H9 (cell line): Measurements from ENCODE around the gene TSHZ1. TPM values are rescaled to one million over a fixed set of nuclear protein-coding genes. Genes with fewer than 3 reads are reported as not detected.
A peak's percentile ranks its signal among the peaks of the same experiment; 100 is the strongest.

ENCODE experiments used
- DNase-seq: peaks from one replicate; pipeline ENCODE4 v3.0.0-alpha.2; 2017
- H2AFZ ChIP-seq: one replicate; pipeline ENCODE4 v1.6.1; 2013; ENCODE audit warnings: mild to moderate bottlenecking, low read length, control low read depth, moderate library complexity
- H2AK5ac ChIP-seq: 2 replicates; pipeline ENCODE4 v1.6.1; 2013; ENCODE audit warnings: low read length, control low read depth, mixed read lengths; ENCODE audit not compliant: insufficient read length
- H2BK120ac ChIP-seq: one replicate; pipeline ENCODE4 v1.6.1; 2013; ENCODE audit warnings: low read depth, mild to moderate bottlenecking, low read length, control low read depth, inconsistent platforms; ENCODE audit not compliant: poor library complexity, severe bottlenecking
- H2BK12ac ChIP-seq: 2 replicates; pipeline ENCODE4 v1.6.1; 2013; ENCODE audit warnings: low read length, control low read depth, mixed read lengths, low read depth; ENCODE audit not compliant: insufficient read length
- H2BK15ac ChIP-seq: 2 replicates; pipeline ENCODE4 v1.6.1; 2013; ENCODE audit warnings: low read depth, low read length, control low read depth
- H2BK20ac ChIP-seq: one replicate; pipeline ENCODE4 v1.6.1; 2013; ENCODE audit warnings: low read depth, mild to moderate bottlenecking, low read length, control low read depth, inconsistent platforms; ENCODE audit not compliant: poor library complexity, severe bottlenecking
- H2BK5ac ChIP-seq: 2 replicates; pipeline ENCODE4 v1.6.1; 2013; ENCODE audit warnings: low read length, control low read depth, mixed read lengths; ENCODE audit not compliant: insufficient read length
- H3K14ac ChIP-seq: 2 replicates; pipeline ENCODE4 v1.6.1; 2013; ENCODE audit warnings: low read length, control low read depth; ENCODE audit not compliant: insufficient read depth
- H3K18ac ChIP-seq: 2 replicates; pipeline ENCODE4 v1.6.1; 2013; ENCODE audit warnings: low read depth, mild to moderate bottlenecking, mixed read lengths, low read length, control low read depth; ENCODE audit not compliant: insufficient read length
- H3K23ac ChIP-seq: 2 replicates; pipeline ENCODE4 v1.6.1; 2013; ENCODE audit warnings: low read length, control low read depth, mixed read lengths, low read depth; ENCODE audit not compliant: insufficient read length
- H3K23me2 ChIP-seq: 2 replicates; pipeline ENCODE4 v1.6.1; 2013; ENCODE audit warnings: low read depth, mild to moderate bottlenecking, mixed read lengths, low read length, control low read depth; ENCODE audit not compliant: insufficient read length, poor library complexity, severe bottlenecking
- H3K27ac ChIP-seq: 2 replicates; pipeline ENCODE4 v1.5.1; 2013; ENCODE audit warnings: low read length, control low read depth, mixed read lengths, low read depth; ENCODE audit not compliant: insufficient read length
- H3K27me3 ChIP-seq: 2 replicates; pipeline ENCODE4 v1.6.1; 2013; ENCODE audit warnings: low read length, control low read depth, inconsistent platforms; ENCODE audit not compliant: insufficient read depth
- H3K4ac ChIP-seq: 2 replicates; pipeline ENCODE4 v1.6.1; 2013; ENCODE audit warnings: low read depth, mild to moderate bottlenecking, control low read depth, inconsistent platforms, low read length, moderate library complexity
- H3K4me1 ChIP-seq: 2 replicates; pipeline ENCODE4 v1.6.1; 2013; ENCODE audit warnings: low read length, control low read depth, inconsistent platforms; ENCODE audit not compliant: insufficient read depth
- H3K4me2 ChIP-seq: 2 replicates; pipeline ENCODE4 v1.6.1; 2013; ENCODE audit warnings: low read length, control low read depth, mixed read lengths; ENCODE audit not compliant: insufficient read length, insufficient read depth
- H3K56ac ChIP-seq: 2 replicates; pipeline ENCODE4 v1.6.1; 2013; ENCODE audit warnings: low read depth, mild to moderate bottlenecking, mixed read lengths, low read length, control low read depth; ENCODE audit not compliant: insufficient read length
- H3K79me1 ChIP-seq: 2 replicates; pipeline ENCODE4 v1.6.1; 2013; ENCODE audit warnings: low read depth, mild to moderate bottlenecking, moderate library complexity, low read length, control low read depth, inconsistent platforms; ENCODE audit not compliant: insufficient read depth, poor library complexity, severe bottlenecking
- H3K79me2 ChIP-seq: 2 replicates; pipeline ENCODE4 v1.6.1; 2013; ENCODE audit warnings: low read length, control low read depth, inconsistent platforms; ENCODE audit not compliant: insufficient read depth
- H3K9ac ChIP-seq: 2 replicates; pipeline ENCODE4 v1.6.1; 2013; ENCODE audit warnings: low read length, control low read depth, mixed read lengths; ENCODE audit not compliant: insufficient read length; ENCODE audit errors: extremely low read depth
- H3K9me3 ChIP-seq: one replicate; pipeline ENCODE4 v1.6.1; 2013; ENCODE audit warnings: low read depth, low read length, inconsistent platforms; ENCODE audit not compliant: control insufficient read depth
- H3T11ph ChIP-seq: one replicate; pipeline ENCODE4 v1.6.1; 2013; ENCODE audit warnings: mild to moderate bottlenecking, low read length, control low read depth, inconsistent platforms
- H4K20me1 ChIP-seq: one replicate; pipeline ENCODE4 v1.6.1; 2013; ENCODE audit not compliant: control insufficient read depth, insufficient read length, insufficient read depth
- H4K5ac ChIP-seq: 2 replicates; pipeline ENCODE4 v1.6.1; 2013; ENCODE audit warnings: low read depth, mild to moderate bottlenecking, mixed read lengths, low read length, control low read depth; ENCODE audit not compliant: insufficient read length
- H4K8ac ChIP-seq: replicated peaks from 2 replicates; pipeline ENCODE4 v1.6.1; 2013; ENCODE audit warnings: low read length, control low read depth, mixed read lengths, low read depth; ENCODE audit not compliant: insufficient read length
- H4K91ac ChIP-seq: 2 replicates; pipeline ENCODE4 v1.6.1; 2013; ENCODE audit warnings: low read depth, mild to moderate bottlenecking, moderate library complexity, mixed read lengths, low read length, control low read depth; ENCODE audit not compliant: insufficient read length
- H3K27ac Mint-ChIP-seq, 3 experiments: 2 replicates in 2 of 3; 3 replicates in 1 of 3; pipeline ENCODE4 v1.8.0; 2020 to 2021; ENCODE audit warnings: mixed read lengths in 3 of 3, mild to moderate bottlenecking in 1 of 3, moderate library complexity in 1 of 3
- H3K27me3 Mint-ChIP-seq: 2 replicates; pipeline ENCODE4 v1.8.0; 2021; ENCODE audit warnings: low read depth, mild to moderate bottlenecking, moderate library complexity, mixed read lengths
- H3K36me3 Mint-ChIP-seq, 3 experiments: 2 replicates in 2 of 3; 3 replicates in 1 of 3; pipeline ENCODE4 v1.8.0; 2020 to 2021; ENCODE audit warnings: low read depth in 3 of 3, mixed read lengths in 3 of 3; ENCODE audit not compliant: insufficient read depth in 1 of 3
- H3K4me1 Mint-ChIP-seq, 2 experiments: 2 replicates each; pipeline ENCODE4 v1.8.0; 2020; ENCODE audit warnings: mixed read lengths in 2 of 2
- H3K4me3 Mint-ChIP-seq, 2 experiments: 2 replicates in 1 of 2; 3 replicates in 1 of 2; pipeline ENCODE4 v1.8.0; 2020 to 2021; ENCODE audit warnings: mild to moderate bottlenecking in 2 of 2, mixed read lengths in 2 of 2, moderate library complexity in 1 of 2
- H3K9me3 Mint-ChIP-seq, 2 experiments: 2 replicates in 1 of 2; 3 replicates in 1 of 2; pipeline ENCODE4 v1.8.0; 2020; ENCODE audit warnings: mild to moderate bottlenecking in 2 of 2, mixed read lengths in 2 of 2, moderate library complexity in 1 of 2
- WGBS: extraction: QIAGEN DNeasy Blood & Tissue Kit; methylation state at CpG from one replicate; pipeline ENCODE4 v1.1.7; 2013; ENCODE audit warnings: missing lambda C conversion rate, low lambda C conversion rate, mixed read lengths; ENCODE audit not compliant: insufficient read length; ENCODE audit errors: extremely low coverage; 5-methylcytosine and 5-hydroxymethylcytosine counted together
- total RNA-seq: library from RNA; stranded (reverse); gene quantifications from 2 replicates; pipeline ENCODE4 v1.2.1, GENCODE V29; 2021
- TF ChIP-seq, protein P1 (sequence below): fragments of 200-600 bp; sonication (generic); conservative IDR thresholded peaks from 3 replicates; pipeline ENCODE4 v1.8.0; 2021; ENCODE audit warnings: antibody characterized with exemption, mild to moderate bottlenecking

TSHZ1 gene
- total RNA-seq, 1 experiment from 2014 or later = 0.15 TPM

GRCh38 chr18:75204732-75205513, 5.7 kb upstream of the TSHZ1 start:
- no peaks in the 10 kb centered on the region for H3K79me2 ChIP-seq
- H3K27me3 Mint-ChIP-seq = peaks cover 86% of the 10 kb centered on the region
- no CpG with 5 or more reads among the region's 75 CpGs for WGBS

More at GRCh38 chr18:75204732-75205513, 5.7 kb upstream of the TSHZ1 start:
- peaks cover 29% of the 10 kb centered on the region for H3K23me2 ChIP-seq
- H4K8ac ChIP-seq = no peak overlapping the region
- no peak overlapping the region for H3K27ac ChIP-seq
- Mint-ChIP-seq H3K4me3 (peak overlapping the region; percentile 51 to 89), H3K36me3 (no peaks in the 10 kb centered on the region; a peak in 2 of 7 replicates), H3K4me1 (peaks cover 34 to 36% of the 10 kb centered on the region in 2 experiments), H3K27ac (no peak overlapping the region), H3K9me3 (no peaks in the 10 kb centered on the region; a peak in 1 of 5 replicates)
- H3K27me3 ChIP-seq = peaks cover 54% of the 10 kb centered on the region
- H2AFZ ChIP-seq = no peak overlapping the region
- no peak overlapping the region for H2BK5ac ChIP-seq
- H3T11ph ChIP-seq = no peak overlapping the region
- H3K4ac ChIP-seq = no peak overlapping the region
- H2BK120ac ChIP-seq = no peak overlapping the region
- TF ChIP-seq, protein P1, sequence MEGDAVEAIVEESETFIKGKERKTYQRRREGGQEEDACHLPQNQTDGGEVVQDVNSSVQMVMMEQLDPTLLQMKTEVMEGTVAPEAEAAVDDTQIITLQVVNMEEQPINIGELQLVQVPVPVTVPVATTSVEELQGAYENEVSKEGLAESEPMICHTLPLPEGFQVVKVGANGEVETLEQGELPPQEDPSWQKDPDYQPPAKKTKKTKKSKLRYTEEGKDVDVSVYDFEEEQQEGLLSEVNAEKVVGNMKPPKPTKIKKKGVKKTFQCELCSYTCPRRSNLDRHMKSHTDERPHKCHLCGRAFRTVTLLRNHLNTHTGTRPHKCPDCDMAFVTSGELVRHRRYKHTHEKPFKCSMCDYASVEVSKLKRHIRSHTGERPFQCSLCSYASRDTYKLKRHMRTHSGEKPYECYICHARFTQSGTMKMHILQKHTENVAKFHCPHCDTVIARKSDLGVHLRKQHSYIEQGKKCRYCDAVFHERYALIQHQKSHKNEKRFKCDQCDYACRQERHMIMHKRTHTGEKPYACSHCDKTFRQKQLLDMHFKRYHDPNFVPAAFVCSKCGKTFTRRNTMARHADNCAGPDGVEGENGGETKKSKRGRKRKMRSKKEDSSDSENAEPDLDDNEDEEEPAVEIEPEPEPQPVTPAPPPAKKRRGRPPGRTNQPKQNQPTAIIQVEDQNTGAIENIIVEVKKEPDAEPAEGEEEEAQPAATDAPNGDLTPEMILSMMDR = no peak
- no peak overlapping the region for H2BK20ac ChIP-seq
- H3K9ac ChIP-seq = no peak overlapping the region
- H4K91ac ChIP-seq = no peak overlapping the region
- no peaks in the 10 kb centered on the region for H4K20me1 ChIP-seq
- DNase-seq = no peak
- H3K56ac ChIP-seq = no peak overlapping the region
- H4K5ac ChIP-seq = no peak overlapping the region
- peak overlapping the region; percentile 66 for H3K4me2 ChIP-seq
- H3K18ac ChIP-seq = no peak overlapping the region
- H2BK12ac ChIP-seq = no peak overlapping the region
- H3K23ac ChIP-seq = no peak overlapping the region
- H3K4me1 ChIP-seq = no peaks in the 10 kb centered on the region; the same call in 1 of the 2 replicates
- no peak overlapping the region for H2AK5ac ChIP-seq
- no peak overlapping the region for H2BK15ac ChIP-seq
- H3K79me1 ChIP-seq = no peaks in the 10 kb centered on the region
- H3K9me3 ChIP-seq = no peaks in the 10 kb centered on the region
- no peak overlapping the region for H3K14ac ChIP-seq
